Smooth muscle cell of the brain vasculature (primary cell): ENCODE measurements around the gene RNPEPL1.
"Not testable (repeated sequence)": the region's sequence is repeated elsewhere in the genome, so short reads cannot be mapped to it uniquely, and the experiment has no call there.

Experiments used
- DNase-seq: peaks from one replicate; pipeline ENCODE4 v3.0.0-alpha.2; 2012; ENCODE audit warnings: low read depth, low spot score

The RNPEPL1 gene

GRCh38 chr2:240538031-240538780, 30.1 kb upstream of the RNPEPL1 start:
- no peak for DNase-seq

DNA sequence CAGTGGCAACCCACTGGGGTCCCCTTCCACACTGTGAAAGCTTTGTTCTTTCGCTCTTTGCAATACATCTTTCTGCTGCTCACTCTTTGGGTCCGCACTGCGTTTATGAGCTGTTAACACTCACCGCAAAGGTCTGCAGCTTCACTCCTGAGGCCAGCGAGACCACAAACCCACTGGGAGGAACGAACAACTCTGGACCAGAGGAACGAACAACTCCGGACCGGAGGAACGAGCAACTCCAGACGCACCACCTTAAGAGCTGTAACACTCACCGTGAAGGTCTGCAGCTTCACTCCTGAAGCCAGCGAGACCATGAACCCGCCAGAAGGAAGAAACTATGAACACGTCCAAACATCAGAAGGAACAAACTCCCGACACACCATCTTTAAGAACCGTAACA, 29.2 kb upstream of the RNPEPL1 start:
- DNase-seq: not testable (repeated sequence)

GRCh38 chr2:240539906-240540305, 28.4 kb upstream of the RNPEPL1 start:
- no peak for DNase-seq

- no peak for DNase-seq
Observed at GRCh38 chr2:240551288-240551687, 17.0 kb upstream of the RNPEPL1 start.

DNA sequence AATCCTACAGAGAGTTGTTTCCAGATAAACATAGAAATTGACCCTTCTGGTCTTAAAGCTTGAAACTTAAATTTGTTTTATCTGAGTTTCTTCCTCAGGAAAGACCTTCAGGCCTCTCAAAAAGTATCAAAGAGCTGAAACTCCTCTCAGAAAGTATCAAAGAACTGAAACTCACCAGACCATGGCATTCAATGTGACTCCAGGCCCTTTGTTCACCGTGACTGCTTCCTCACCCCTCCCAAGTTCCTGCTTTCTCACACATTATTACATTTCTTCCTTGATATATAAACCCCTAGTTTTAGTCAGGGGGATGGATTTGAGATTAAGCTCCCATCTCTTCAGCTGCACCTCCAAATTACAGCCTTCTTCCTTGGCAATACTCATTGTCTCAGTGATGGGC, 16.5 kb upstream of the RNPEPL1 start:
- DNase-seq: no peak

DNA sequence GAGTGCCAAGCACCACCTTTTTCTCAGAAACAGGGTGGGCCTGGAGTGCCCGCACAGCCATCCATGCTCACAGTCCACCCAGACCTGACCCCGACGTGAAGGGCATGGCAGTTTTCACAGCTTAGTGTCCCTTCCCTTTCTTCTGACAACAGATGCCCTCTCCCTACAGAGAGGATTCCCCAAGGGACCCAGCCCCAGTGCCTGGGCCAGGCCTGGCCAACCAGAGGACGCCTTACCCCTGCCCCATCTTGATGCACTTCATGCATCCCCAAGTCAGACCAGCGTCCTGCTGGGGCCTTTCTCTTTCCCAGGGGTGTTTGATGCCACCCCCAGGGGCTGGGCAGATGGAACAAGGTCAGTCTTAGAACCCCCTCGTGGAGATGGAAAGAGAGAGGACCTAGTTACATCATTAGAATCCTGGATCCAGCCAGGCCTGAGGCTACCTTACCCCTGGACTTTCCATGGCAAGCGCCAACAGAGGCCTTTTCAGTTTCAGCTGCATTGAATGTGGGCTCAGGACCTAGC, 14.3 kb upstream of the RNPEPL1 start:
- no peak for DNase-seq

DNA sequence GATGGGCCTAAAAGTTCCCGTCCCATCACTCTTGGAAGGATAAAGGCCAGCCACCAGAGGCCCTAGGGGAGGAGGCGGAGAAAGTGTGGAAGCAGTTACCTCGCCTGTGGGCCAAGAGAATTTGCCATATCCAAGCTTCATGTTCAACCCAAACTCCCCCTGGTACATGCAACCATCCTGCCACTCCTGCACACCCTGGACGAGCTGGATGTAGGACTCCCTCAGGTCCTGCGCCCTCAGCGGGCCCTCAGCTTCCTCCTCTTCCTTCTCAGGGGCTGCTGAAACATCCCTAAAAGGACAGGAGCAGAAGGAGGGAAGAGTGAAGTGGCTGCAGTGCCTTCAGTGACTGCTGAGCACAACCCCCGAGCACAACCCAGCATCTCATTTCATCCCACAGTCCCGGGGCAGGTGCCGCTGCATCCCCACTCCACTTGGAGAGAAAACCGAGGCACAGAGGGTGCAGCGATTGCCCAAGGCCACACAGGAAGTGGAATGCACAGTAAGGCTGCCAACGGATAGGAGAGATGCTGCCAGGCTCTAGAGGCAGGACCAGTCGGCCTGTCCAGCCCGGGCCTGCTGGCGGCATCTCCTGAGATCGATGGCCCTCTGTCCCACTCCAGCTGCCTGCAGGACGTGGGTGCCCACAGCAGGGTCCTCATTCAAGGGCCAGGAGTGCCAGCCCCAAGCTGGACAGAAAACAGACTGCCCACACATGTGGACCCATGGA, 13.4 kb upstream of the RNPEPL1 start:
- DNase-seq: no peak

- no peak for DNase-seq
Observed at GRCh38 chr2:240555541-240556250, 12.6 kb upstream of the RNPEPL1 start.

DNA sequence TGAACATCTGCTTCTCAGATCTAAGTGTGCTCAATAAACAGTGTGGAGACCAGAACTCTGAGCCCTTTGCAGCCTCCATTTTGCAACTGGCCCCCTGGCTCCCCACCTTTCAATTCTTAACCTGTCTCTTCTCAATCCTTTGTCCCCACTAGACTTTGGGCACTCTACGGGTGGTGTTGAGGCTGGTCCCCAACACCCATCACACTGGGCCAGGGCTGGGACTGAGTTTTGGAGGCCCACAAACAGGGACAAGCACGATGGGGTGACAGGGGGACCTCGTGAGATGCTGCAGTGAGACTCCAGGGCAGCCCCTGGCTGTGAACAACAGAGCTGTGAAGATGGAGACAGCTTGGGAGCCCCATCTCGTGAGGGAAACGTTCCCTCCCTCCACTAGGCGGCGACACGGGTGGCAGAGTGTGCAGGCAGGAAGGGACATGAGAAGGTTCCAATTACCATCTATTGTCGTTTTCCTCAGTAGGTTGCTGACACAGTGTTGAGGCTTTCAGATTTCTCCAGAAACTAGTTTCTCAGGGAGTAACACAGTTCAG, 11.7 kb upstream of the RNPEPL1 start:
- no peak for DNase-seq

GRCh38 chr2:240557101-240557751, 11.1 kb upstream of the RNPEPL1 start:
- no peak for DNase-seq

GRCh38 chr2:240557808-240558207, 10.5 kb upstream of the RNPEPL1 start, which contains the start of gene ANKMY1:
Gene ANKMY1, minus strand, starts transcription at chr2:240557988. Its CDS starts 653 bp downstream, at chr2:240557335.
- DNase-seq: no peak

DNA sequence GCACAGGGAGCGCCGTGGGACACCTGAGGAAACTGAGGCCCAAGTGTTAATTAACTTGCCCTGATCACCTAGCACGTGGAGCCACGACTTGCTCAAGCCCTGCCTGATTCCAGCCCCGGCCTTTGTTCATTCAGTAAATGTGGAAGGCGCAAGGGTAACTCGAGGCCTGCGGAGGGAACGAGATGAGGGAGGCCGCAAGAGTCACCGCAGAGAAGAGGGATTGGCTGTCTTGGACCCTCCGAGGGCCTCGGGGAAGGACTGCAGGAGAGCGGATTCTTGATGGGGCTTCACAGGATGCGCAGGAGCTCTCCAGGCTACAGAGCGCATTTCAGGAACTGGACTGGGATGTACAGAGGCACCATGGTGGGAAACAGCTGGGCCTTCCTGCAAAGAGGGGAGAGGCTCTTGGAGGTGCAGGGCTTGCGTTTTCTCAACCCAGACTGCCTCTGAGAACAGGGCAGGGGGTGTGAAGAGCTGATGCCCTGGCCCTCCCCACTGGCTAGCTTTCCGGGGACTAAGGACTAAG, 10.0 kb upstream of the RNPEPL1 start:
- no peak for DNase-seq

GRCh38 chr2:240559286-240559685, 9.0 kb upstream of the RNPEPL1 start:
- DNase-seq: no peak

DNA sequence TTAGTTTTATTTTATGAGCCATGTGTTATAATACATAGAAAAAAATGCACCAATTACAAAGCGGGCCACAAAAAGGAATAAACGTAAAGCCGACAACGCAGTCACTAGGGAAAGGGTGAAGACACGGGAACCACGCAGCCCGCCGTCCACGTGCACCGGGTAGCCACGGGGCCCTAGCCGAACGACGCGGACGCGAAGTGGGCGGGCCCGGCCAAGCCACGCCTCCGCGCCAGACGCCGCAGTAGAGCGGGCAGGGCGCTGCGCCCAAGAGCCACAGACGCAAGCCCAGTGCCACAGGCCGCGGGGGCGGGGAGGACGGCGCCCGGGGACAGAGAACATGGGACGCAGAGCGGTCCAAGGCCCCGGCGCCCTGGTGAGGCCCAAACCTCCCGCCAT, 8.2 kb upstream of the RNPEPL1 start, which contains the start of gene DUSP28:
TSS of gene DUSP28 (plus strand) at position 274 of the 396 bp plus-strand sequence. CDS start 328 bp downstream, outside the sequence.
- DNase-seq: no peak

- peak; percentile 96 for DNase-seq
Observed at GRCh38 chr2:240560480-240561324, 7.6 kb upstream of the RNPEPL1 start.

GRCh38 chr2:240561325-240561971, 6.8 kb upstream of the RNPEPL1 start:
- DNase-seq: no peak

- DNase-seq: not testable (repeated sequence)
Observed at GRCh38 chr2:240563231-240563630, 5.1 kb upstream of the RNPEPL1 start.

DNA sequence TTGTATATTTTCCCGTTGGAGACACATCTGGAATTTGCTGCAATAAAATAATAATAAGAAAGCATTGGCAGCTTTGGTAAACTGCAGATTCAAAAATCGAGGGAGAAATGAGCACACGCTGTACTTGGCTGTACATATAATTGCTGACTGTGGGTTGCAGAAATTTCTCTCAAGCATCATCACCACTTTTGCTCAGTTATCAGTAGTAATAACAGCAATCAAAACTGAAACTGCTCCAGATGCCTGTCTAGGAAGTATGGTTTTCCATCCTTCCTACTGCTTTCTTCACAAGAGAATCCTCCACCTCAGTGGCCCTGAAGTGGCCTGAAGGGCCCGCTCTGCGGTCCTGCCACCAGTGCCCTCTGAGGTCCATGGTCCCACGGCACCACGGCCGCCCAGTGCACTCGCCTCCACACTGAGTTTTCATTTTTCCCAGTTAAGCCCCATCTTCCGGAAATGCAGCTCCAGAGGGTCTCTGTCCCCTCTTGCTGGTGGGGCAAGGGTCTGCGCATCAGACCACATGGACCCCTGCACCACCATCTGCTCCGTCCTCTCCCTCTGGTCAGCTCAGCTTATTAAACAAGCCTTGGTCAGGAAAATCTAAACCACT, 4.2 kb upstream of the RNPEPL1 start:
- no peak for DNase-seq
